GM12865 (cell line): Measurements from ENCODE around the gene LSR.

Source experiments
- DNase-seq: peaks from one replicate; pipeline ENCODE4 v3.0.0; 2010; ENCODE audit warnings: low read depth
- H3K4me3 ChIP-seq: 2 replicates; pipeline ENCODE4 v1.5.1; 2011; ENCODE audit warnings: mild to moderate bottlenecking, low read depth, low read length, control low read depth
- TF ChIP-seq, protein P1 (sequence below): IDR thresholded peaks from 2 replicates; pipeline ENCODE4 v1.5.1; 2011; ENCODE audit warnings: low read length, control low read depth, low read depth, inconsistent platforms; ENCODE audit not compliant: insufficient read depth; ENCODE audit errors: missing control alignments

The LSR gene, protein sequence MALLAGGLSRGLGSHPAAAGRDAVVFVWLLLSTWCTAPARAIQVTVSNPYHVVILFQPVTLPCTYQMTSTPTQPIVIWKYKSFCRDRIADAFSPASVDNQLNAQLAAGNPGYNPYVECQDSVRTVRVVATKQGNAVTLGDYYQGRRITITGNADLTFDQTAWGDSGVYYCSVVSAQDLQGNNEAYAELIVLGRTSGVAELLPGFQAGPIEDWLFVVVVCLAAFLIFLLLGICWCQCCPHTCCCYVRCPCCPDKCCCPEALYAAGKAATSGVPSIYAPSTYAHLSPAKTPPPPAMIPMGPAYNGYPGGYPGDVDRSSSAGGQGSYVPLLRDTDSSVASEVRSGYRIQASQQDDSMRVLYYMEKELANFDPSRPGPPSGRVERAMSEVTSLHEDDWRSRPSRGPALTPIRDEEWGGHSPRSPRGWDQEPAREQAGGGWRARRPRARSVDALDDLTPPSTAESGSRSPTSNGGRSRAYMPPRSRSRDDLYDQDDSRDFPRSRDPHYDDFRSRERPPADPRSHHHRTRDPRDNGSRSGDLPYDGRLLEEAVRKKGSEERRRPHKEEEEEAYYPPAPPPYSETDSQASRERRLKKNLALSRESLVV

GRCh38 chr19:35248310-35249145, at the start of gene LSR:
LSR (plus strand) TSS chr19:35249002; CDS start chr19:35249023, 21 bp downstream.
- H3K4me3 ChIP-seq = peak within 1 kb of the TSS; percentile 80
- TF ChIP-seq, protein P1, sequence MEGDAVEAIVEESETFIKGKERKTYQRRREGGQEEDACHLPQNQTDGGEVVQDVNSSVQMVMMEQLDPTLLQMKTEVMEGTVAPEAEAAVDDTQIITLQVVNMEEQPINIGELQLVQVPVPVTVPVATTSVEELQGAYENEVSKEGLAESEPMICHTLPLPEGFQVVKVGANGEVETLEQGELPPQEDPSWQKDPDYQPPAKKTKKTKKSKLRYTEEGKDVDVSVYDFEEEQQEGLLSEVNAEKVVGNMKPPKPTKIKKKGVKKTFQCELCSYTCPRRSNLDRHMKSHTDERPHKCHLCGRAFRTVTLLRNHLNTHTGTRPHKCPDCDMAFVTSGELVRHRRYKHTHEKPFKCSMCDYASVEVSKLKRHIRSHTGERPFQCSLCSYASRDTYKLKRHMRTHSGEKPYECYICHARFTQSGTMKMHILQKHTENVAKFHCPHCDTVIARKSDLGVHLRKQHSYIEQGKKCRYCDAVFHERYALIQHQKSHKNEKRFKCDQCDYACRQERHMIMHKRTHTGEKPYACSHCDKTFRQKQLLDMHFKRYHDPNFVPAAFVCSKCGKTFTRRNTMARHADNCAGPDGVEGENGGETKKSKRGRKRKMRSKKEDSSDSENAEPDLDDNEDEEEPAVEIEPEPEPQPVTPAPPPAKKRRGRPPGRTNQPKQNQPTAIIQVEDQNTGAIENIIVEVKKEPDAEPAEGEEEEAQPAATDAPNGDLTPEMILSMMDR = no peak
- DNase-seq = peak; percentile 95

- H3K4me3 ChIP-seq = no peak overlapping the region
- TF ChIP-seq, protein P1 = no peak
- no peak for DNase-seq
Measured at GRCh38 chr19:35199481-35199880, 49.3 kb upstream of the LSR start.

DNA sequence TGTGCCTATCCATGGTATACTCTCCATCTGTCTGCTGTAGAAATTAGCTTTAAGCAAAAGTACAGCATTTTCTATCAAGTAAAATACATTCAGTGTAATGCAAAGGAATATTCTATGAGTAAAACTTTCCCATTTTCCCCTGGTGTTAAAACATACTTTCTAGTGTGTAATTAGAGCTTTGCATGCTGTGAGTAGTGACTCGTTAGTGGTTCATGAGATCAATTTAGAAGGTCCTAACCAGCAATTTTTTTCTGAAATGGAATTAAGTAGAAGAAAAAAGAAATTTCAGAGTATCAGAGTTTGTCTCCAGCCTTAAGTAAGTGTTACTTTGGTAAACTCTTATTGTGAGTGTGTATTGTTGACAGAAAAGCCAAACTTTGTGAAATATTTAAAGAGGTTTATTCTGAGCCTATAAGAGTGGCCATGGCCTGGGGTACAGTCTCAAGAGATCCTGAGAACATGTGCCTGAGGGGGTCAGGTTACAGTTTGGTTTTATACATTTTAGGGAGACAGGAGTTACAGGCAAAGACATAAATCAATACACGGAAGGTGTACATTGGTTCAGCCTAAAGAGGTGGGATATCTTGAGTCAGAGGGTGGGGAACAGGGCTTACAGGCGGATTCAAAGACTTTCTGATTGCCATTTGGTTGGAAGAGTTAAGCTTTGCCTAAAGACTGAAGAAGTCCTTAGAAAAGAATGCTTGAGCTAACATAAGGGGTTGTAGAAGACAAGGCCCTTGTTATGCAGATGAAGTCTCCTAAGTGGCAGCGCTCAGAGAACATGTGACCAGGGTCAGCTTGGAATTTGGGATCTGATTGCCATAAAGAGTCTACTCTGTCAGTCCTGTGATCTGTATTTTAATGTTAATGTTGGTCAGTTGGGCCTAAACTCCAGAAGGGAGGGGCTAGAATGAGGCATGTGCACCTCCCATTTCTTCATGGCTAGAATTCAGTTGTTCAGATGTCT, 45.8 kb upstream of the LSR start:
- DNase-seq = no peak
- TF ChIP-seq, protein P1 = no peak

DNA sequence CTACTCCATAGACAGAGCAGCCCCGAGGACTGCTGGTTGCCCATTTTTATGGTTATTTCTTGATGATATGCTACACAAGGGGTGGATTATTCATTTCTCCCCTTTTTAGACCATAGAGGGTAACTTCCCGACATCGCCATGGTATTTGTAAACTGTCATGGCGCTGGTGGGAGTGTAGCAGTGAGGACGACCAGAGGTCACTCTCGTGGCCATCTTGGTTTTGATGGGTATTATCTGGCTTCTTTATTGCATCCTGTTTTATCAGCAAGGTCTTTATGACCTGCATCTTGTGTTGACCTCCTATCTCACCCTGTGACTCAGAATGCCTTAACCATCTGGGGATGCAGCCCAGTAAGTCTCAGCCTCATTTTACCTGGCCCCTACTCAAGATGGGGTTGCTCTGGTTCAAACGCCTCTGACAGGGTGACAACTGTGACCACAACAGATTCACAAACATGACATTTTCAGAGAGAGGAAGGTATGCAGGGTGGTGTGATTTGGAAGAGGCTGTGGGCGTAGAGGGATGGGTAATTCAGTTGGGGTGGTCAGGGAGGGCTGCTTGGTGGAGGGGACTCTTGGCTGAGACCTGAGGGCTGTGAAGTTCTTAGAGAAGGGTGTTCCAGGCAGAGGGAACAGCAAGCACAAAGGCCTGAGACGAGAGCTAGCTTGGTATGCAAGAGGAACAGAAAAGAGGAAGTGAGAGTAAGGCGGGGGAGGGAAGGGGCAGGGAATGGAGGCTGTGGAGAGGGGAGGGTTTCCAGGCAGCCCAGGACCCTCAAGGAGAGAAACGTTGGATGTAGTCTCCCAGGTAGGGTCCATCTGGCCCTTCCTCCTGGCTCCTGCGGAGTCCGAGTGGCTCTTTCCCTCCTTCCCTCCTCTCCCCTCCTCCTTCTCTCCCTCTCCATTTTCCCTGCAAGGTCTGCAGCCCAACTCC, 43.7 kb upstream of the LSR start:
- no peak overlapping the region for H3K4me3 ChIP-seq
- peak; percentile 90 for DNase-seq
- TF ChIP-seq, protein P1 = no peak

More for the DNA sequence above, 45.8 kb upstream of the LSR start:
- H3K4me3 ChIP-seq = no peak overlapping the region

DNA sequence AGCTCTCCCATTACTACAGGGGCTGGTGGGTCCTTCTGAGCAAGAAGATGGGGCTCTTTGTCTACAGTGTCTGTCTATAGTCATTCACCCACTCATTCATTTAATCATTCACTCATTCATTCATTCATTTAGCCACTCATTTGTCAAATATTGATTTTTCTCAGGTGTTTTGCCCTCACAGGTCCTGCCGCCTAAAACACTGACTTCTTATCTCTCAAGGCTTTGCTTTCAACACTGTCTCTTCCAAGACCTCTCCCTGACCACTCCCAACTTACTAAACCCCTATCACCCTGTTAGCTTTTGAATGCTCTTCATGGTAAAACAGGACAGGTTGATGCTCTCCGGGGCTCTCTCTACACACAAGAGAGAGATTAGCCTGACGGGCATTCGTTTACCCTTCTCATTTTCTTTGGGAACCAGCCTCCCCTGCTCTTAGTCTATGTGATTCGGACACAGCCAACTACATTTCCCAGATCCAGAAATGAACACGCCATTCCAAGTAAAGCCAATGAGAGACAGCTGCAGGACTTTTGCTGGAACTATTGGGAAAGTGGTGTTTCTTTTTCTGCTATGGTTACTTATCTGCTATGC, 43.0 kb upstream of the LSR start:
- DNase-seq = peak; percentile 31
- peak overlapping the region; percentile 3; the same call in 1 of the 2 replicates for H3K4me3 ChIP-seq
- TF ChIP-seq, protein P1 = no peak
